Smooth muscle cell (in vitro differentiated cells): ENCODE data around the gene GAK. TPM values are rescaled to one million over a fixed set of nuclear protein-coding genes. Genes with fewer than 3 reads are reported as not detected.
A peak's percentile ranks its signal among the peaks of the same experiment; 100 is the strongest.

Experiments
- DNase-seq: peaks from one replicate; lab custom pipeline; 2025; ENCODE audit not compliant: unreplicated experiment; lab: John Stamatoyannopoulos, UW
- H2AFZ ChIP-seq: fragments of 200-600 bp; sonication (generic); 2 replicates; pipeline ENCODE4 v1.6.0; 2016; ENCODE audit warnings: antibody characterized with exemption, low read depth, mild to moderate bottlenecking
- H3F3A ChIP-seq: fragments of 200-600 bp; sonication (generic); 2 replicates; pipeline ENCODE4 v1.6.0; 2017; ENCODE audit warnings: antibody characterized with exemption, low read depth
- H3K27ac ChIP-seq: fragments of 200-600 bp; sonication (generic); 2 replicates; pipeline ENCODE4 v1.5.1; 2016; ENCODE audit warnings: low read depth, mild to moderate bottlenecking
- H3K27me3 ChIP-seq: fragments of 200-600 bp; sonication (generic); 2 replicates; pipeline ENCODE4 v1.6.1; 2016; ENCODE audit warnings: low read depth, mild to moderate bottlenecking
- H3K36me3 ChIP-seq: fragments of 200-600 bp; sonication (generic); 2 replicates; pipeline ENCODE4 v1.5.1; 2016; ENCODE audit warnings: low read depth
- H3K4me1 ChIP-seq: fragments of 200-600 bp; sonication (generic); 2 replicates; pipeline ENCODE4 v1.5.1; 2016; ENCODE audit warnings: low read depth
- H3K4me2 ChIP-seq: fragments of 200-600 bp; sonication (generic); 2 replicates; pipeline ENCODE4 v1.6.0; 2016; ENCODE audit warnings: mild to moderate bottlenecking
- H3K4me3 ChIP-seq: fragments of 200-600 bp; sonication (generic); 2 replicates; pipeline ENCODE4 v1.5.1; 2016; ENCODE audit warnings: mild to moderate bottlenecking
- H3K79me2 ChIP-seq: fragments of 200-600 bp; sonication (generic); 2 replicates; pipeline ENCODE4 v1.6.0; 2016; ENCODE audit warnings: low read depth, mild to moderate bottlenecking
- H3K9ac ChIP-seq: fragments of 200-600 bp; sonication (generic); 2 replicates; pipeline ENCODE4 v1.6.0; 2016; ENCODE audit warnings: low read depth
- H3K9me3 ChIP-seq: fragments of 200-600 bp; sonication (generic); replicated peaks from 2 replicates; pipeline ENCODE4 v1.5.1; 2016; ENCODE audit warnings: low read depth
- H4K20me1 ChIP-seq: fragments of 200-600 bp; sonication (generic); 2 replicates; pipeline ENCODE4 v1.6.0; 2016; ENCODE audit warnings: low read depth
- WGBS: methylation state at CpG from one replicate; pipeline ENCODE4 v1.1.7; 2016; ENCODE audit warnings: low lambda C conversion rate; 5-methylcytosine and 5-hydroxymethylcytosine counted together
- polyA plus RNA-seq: library from polyadenylated mRNA; unstranded; fragments of >200 nt; fragmentation: Nextera tagmentation; extraction: Ambion mirVana; gene quantifications from 2 replicates; pipeline ENCODE4 v1.2.1, GENCODE V29; 2016
- total RNA-seq: library from RNA; depleted of rRNA; stranded (reverse); fragments of >200 nt; gene quantifications from 2 replicates; pipeline ENCODE4 v1.2.3, GENCODE V29; 2014
- TF ChIP-seq, protein P1 (sequence below): fragments of 200-600 bp; sonication (generic); IDR thresholded peaks from 2 replicates; pipeline ENCODE4 v1.5.1; 2017; ENCODE audit warnings: borderline replicate concordance, mild to moderate bottlenecking, antibody characterized with exemption; ENCODE audit not compliant: insufficient read depth, poor library complexity, severe bottlenecking

The GAK gene
- total and polyA plus RNA-seq, 2 experiments from 2014 or later = 56.2 to 85.4 TPM

DNA sequence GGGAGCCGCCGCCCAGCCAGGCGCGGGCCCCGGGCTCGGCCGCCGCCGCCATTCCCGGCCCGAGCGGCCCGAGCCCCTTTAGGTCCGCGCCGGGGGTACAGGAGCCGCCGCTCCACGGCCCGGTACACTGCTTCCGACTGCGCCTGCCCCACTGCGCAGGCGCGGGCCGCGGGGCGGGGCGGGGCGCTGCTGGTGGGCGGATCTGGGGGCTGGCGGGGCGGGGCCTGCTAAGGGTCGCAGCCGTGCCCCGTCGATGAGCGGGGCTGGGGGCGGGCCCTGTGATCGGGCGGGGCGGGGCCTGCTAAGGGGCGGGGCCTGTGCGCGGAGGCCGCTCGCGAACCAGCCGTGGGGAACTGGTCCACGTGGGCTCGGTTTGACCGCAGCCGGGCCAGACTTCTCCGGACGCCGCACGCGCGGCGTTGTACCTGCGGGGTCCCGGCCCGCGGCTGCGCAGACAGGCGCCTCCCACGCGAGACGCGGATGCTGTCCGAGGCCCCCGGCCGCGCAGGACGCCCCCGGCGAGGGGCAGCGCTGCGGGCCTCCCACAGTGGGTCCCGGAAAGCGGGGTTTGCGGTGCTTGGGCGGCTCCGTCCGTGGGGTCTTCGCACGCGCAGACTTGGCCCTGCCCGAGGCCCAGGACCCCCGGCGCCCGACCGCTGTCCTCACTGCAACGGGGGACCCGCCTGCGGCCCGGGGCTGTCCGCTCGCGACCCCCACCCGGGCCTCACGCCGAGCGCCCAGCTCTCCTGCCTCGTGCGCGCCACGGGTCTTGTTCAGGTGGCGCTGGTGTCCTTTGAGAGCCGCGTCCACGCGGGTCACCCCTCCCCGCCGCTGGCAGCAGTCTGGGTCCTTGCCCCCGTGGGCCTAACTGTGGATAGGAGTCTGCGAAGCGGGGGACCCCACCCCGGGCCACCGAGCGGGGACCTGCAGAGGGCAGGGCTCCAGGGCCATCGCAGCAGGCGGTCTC, 41.6 kb upstream of the GAK start, which contains the start of gene DGKQ:
TSS of gene DGKQ (minus strand) at position 139 of the 967 bp plus-strand sequence. CDS start at position 52, 87 bp downstream.
- no peaks in the 10 kb centered on the region for H3K36me3 ChIP-seq
- WGBS = 36% methylated on average over 74 of the region's 123 CpGs
- peak within 1 kb of the TSS; percentile 39 for H3K9ac ChIP-seq
- peaks cover 5% of the 10 kb centered on the region for H3K4me1 ChIP-seq
- H3K27me3 ChIP-seq = no peaks in the 10 kb centered on the region
- TF ChIP-seq, protein P1, sequence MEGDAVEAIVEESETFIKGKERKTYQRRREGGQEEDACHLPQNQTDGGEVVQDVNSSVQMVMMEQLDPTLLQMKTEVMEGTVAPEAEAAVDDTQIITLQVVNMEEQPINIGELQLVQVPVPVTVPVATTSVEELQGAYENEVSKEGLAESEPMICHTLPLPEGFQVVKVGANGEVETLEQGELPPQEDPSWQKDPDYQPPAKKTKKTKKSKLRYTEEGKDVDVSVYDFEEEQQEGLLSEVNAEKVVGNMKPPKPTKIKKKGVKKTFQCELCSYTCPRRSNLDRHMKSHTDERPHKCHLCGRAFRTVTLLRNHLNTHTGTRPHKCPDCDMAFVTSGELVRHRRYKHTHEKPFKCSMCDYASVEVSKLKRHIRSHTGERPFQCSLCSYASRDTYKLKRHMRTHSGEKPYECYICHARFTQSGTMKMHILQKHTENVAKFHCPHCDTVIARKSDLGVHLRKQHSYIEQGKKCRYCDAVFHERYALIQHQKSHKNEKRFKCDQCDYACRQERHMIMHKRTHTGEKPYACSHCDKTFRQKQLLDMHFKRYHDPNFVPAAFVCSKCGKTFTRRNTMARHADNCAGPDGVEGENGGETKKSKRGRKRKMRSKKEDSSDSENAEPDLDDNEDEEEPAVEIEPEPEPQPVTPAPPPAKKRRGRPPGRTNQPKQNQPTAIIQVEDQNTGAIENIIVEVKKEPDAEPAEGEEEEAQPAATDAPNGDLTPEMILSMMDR = no peak
- no peaks in the 10 kb centered on the region for H3F3A ChIP-seq
- no peak within 1 kb of the TSS for H3K27ac ChIP-seq
- peak within 1 kb of the TSS; percentile 85 for H3K4me3 ChIP-seq
- H3K9me3 ChIP-seq = no peaks in the 10 kb centered on the region
- H3K79me2 ChIP-seq = peaks cover 7% of the 10 kb centered on the region
- peaks cover 39% of the 10 kb centered on the region for H4K20me1 ChIP-seq
- peak; percentile 73 for DNase-seq
- peak within 1 kb of the TSS; percentile 100 for H3K4me2 ChIP-seq
- H2AFZ ChIP-seq = no peak within 1 kb of the TSS

DNA sequence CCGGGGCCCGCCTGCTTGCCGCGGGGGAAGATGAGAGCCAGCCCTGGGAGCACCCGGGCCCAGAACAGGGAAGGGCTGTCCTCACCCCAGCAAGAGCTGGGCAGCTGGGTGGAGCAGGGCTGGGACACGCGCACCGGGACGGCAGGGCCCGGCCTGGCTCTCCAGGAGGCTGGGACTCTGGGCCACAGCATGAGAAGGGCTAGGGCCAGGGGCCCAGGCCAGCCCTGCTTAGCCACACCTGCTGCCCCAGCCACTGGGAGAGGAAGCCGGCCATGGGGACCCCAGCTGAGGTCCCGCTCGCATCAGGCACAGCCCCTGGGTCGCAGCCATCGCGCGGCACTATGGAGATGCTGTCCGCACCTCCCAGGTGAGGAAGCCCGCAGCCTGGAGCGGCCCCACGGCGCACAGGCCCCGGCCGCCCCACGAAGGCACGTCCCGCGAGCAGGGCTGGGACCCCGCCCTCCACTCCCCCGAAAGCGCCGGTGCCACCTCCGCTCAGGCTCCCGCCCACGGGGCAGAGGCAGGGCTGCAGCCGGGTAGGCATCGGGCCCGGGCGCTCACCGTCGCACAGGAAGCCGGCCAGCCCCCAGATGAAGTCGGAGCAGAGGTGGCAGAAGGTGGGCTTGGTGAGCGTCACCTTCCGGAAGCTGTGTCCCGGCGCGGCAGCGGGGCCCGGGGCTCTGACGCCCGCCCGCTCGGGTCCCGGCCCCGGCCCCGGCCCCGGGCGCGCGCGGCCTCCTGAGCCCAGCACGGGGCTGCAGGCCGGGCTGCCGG, 40.7 kb upstream of the GAK start:
- H3K9ac ChIP-seq = peak overlapping the region; percentile 39
- no peaks in the 10 kb centered on the region for H3K36me3 ChIP-seq
- no peak overlapping the region for H2AFZ ChIP-seq
- no peaks in the 10 kb centered on the region for H3K9me3 ChIP-seq
- H3K4me3 ChIP-seq = peak overlapping the region; percentile 85
- H4K20me1 ChIP-seq = peaks cover 44% of the 10 kb centered on the region
- WGBS = 6% methylated on average over 46 of the region's 65 CpGs
- no peak overlapping the region for H3K27ac ChIP-seq
- H3K27me3 ChIP-seq = peaks cover 5% of the 10 kb centered on the region
- H3K4me2 ChIP-seq = peak overlapping the region; percentile 100
- H3K79me2 ChIP-seq = peaks cover 7% of the 10 kb centered on the region
- H3F3A ChIP-seq = no peaks in the 10 kb centered on the region
- TF ChIP-seq, protein P1 = no peak
- DNase-seq = no peak
- H3K4me1 ChIP-seq = peaks cover 5% of the 10 kb centered on the region

DNA sequence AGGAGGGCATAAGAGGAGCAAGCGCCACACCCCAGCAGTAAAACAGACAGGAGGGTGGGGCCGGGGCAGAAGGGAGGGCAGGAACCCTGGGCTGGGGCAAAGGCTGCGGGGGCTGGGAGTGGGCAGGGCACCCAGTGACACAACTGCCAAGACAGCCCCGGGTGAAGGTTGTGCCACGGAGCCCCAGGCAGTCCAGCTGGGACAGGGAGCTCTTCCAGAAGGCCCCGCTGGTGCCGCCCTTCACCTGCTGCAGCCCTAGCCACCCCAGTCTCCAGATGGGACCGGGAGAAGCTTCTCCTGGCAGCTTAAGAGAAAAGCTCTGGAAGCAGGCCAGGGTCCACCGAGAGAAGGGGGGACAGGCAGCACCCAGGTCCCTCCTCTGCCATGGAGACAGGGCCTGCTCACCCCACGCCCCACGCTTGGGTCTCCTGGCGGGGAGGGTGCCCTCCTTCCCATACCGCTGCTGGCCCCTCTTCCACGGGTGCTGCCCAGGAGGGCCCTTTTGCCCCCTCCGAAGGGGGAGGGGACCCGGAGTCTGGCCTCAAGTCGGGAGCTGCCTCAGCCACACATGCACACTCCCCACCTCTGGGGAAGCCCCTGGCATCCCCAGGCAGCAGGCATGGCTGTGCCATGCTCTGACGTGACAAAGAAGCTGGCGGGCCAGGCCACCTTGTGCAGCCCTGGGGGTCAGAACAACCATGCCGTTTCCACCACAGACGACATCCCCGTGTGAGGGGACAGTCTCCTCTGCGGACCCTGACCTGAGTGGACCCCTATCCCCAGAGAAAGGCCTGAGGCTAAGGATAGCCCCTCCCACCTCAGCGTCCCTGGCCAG, 39.8 kb upstream of the GAK start:
- Histone ChIP-seq H2AFZ (no peak overlapping the region), H3K4me3 (peak overlapping the region; percentile 85), H3K27me3 (peaks cover 5% of the 10 kb centered on the region), H3K27ac (no peak overlapping the region), H3K79me2 (peaks cover 7% of the 10 kb centered on the region), H3K36me3 (no peaks in the 10 kb centered on the region), H4K20me1 (peaks cover 44% of the 10 kb centered on the region), H3K9ac (no peak overlapping the region), H3K9me3 (no peaks in the 10 kb centered on the region), H3K4me1 (peaks cover 5% of the 10 kb centered on the region), H3K4me2 (peak overlapping the region; percentile 100), H3F3A (no peaks in the 10 kb centered on the region)
- no peak for DNase-seq
- 90% methylated on average over 21 of the region's 24 CpGs for WGBS
- TF ChIP-seq, protein P1 = no peak
